ENCODE results near the gene PON1. TPM values are rescaled to one million over a fixed set of nuclear protein-coding genes. Genes with fewer than 3 reads are reported as not detected.

Gene PON1
- total and polyA plus RNA-seq, 9 donors = 0.10 to 1.7 (median 0.55) TPM

GRCh38 chr7:95330204-95330960 lies 6.0 kb upstream of the PON1 start:
- Histone ChIP-seq H3K27ac (no peak overlapping the region), H3K4me3 (peak overlapping the region; percentile 26), H3K4me1 (ENCODE audit: insufficient read depth) (no peaks in the 10 kb centered on the region), H3K9me3 (no peaks in the 10 kb centered on the region), H3K27me3 (no peaks in the 10 kb centered on the region), H3K36me3 (no peaks in the 10 kb centered on the region)
- TF ChIP-seq CTCF (IDR thresholded peaks at IDR 0.05) = no peak
- TF ChIP-seq POLR2A (IDR thresholded peaks at IDR 0.05) = no peak
- no peak for TF ChIP-seq EP300 (IDR thresholded peaks at IDR 0.05)
- WGBS, 3 donors = 12 to 35% (median 15%) methylated on average over 4 of the region's 4 CpGs
- intact Hi-C loops (cut with DNase I) = no loop called here
- DNase-seq = no peak

- no peaks in the 10 kb centered on the region for H3K36me3 ChIP-seq
- no peaks in the 10 kb centered on the region for H3K4me1 ChIP-seq (ENCODE audit: insufficient read depth)
- DNase-seq = no peak
- no peaks in the 10 kb centered on the region for H3K27me3 ChIP-seq
- no peak overlapping the region for H3K27ac ChIP-seq
- intact Hi-C loops (cut with DNase I) = no loop called here
- H3K4me3 ChIP-seq = no peak overlapping the region
- no peaks in the 10 kb centered on the region for H3K9me3 ChIP-seq
- 75 to 80% (median 77%) methylated on average over 3 of the region's 3 CpGs for WGBS, 3 donors
- TF ChIP-seq EP300 (IDR thresholded peaks at IDR 0.05) = no peak
- no peak for TF ChIP-seq POLR2A (IDR thresholded peaks at IDR 0.05)
These were observed 3.0 kb upstream of the PON1 start for GRCh38 chr7:95327356-95327755.

GRCh38 chr7:95323410-95324129 lies 762 bp downstream of the PON1 start:
- intact Hi-C loops (cut with DNase I) = no loop called here
- WGBS, 3 donors = 91 to 95% (median 92%) methylated on average over 9 of the region's 9 CpGs
- Histone ChIP-seq H3K4me3 (no peak overlapping the region), H3K9me3 (no peaks in the 10 kb centered on the region), H3K36me3 (no peaks in the 10 kb centered on the region), H3K27me3 (no peaks in the 10 kb centered on the region), H3K27ac (no peak overlapping the region), H3K4me1 (ENCODE audit: insufficient read depth) (no peaks in the 10 kb centered on the region)
- DNase-seq = no peak
- TF ChIP-seq EP300 (IDR thresholded peaks at IDR 0.05) (no peak), CTCF (IDR thresholded peaks at IDR 0.05) (no peak), POLR2A (IDR thresholded peaks at IDR 0.05) (no peak)

- no peaks in the 10 kb centered on the region for H3K9me3 ChIP-seq
- TF ChIP-seq CTCF (IDR thresholded peaks at IDR 0.05) (no peak), POLR2A (IDR thresholded peaks at IDR 0.05) (no peak), EP300 (IDR thresholded peaks at IDR 0.05) (no peak)
- H3K4me1 ChIP-seq (ENCODE audit: insufficient read depth) = no peaks in the 10 kb centered on the region
- no peaks in the 10 kb centered on the region for H3K27me3 ChIP-seq
- H3K4me3 ChIP-seq = no peak overlapping the region
- H3K36me3 ChIP-seq = no peaks in the 10 kb centered on the region
- no peak for DNase-seq
- 64 to 75% (median 69%) methylated on average over 2 of the region's 2 CpGs for WGBS, 3 donors
- intact Hi-C loops (cut with DNase I) = no loop called here
- H3K27ac ChIP-seq = no peak overlapping the region
These were observed 1.5 kb downstream of the PON1 start for GRCh38 chr7:95322854-95323253.

GRCh38 chr7:95322396-95322795 lies 1.9 kb downstream of the PON1 start:
- Histone ChIP-seq H3K9me3 (no peaks in the 10 kb centered on the region), H3K27me3 (no peaks in the 10 kb centered on the region), H3K36me3 (no peaks in the 10 kb centered on the region), H3K4me3 (no peak overlapping the region), H3K27ac (no peak overlapping the region), H3K4me1 (ENCODE audit: insufficient read depth) (no peaks in the 10 kb centered on the region)
- intact Hi-C loops (cut with DNase I) = no loop called here
- WGBS, 3 donors = 85 to 91% (median 90%) methylated on average over 8 of the region's 8 CpGs
- no peak for DNase-seq
- no peak for TF ChIP-seq POLR2A (IDR thresholded peaks at IDR 0.05)
- no peak for TF ChIP-seq EP300 (IDR thresholded peaks at IDR 0.05)
- no peak for TF ChIP-seq CTCF (IDR thresholded peaks at IDR 0.05)
